ENCODE measurements around the gene TK2.
"Not testable (repeated sequence)": the region's sequence is repeated elsewhere in the genome, so short reads cannot be mapped to it uniquely, and the experiment has no call there.

The TK2 gene

GRCh38 chr16:66549284-66550131 lies at the start of gene TK2:
TK2 (minus strand) TSS chr16:66550122; CDS start chr16:66550061, 61 bp downstream.
- DNase-seq, result peak; percentile 64

- no peak for DNase-seq
Observed at GRCh38 chr16:66598111-66598510, 48.2 kb upstream of the TK2 start.

- DNase-seq, result no peak
Observed at GRCh38 chr16:66596986-66597848, 47.3 kb upstream of the TK2 start.

- DNase-seq, result not testable (repeated sequence)
Observed at GRCh38 chr16:66596559-66596958, 46.6 kb upstream of the TK2 start.

GRCh38 chr16:66594739-66595138 lies 44.8 kb upstream of the TK2 start:
- no peak for DNase-seq

GRCh38 chr16:66592814-66593213 lies 42.9 kb upstream of the TK2 start:
- no peak for DNase-seq

- DNase-seq, result no peak
Observed at GRCh38 chr16:66592241-66592640, 42.3 kb upstream of the TK2 start.

- DNase-seq, result no peak
Observed at GRCh38 chr16:66591018-66591417, 41.1 kb upstream of the TK2 start.

GRCh38 chr16:66590322-66590721 lies 40.4 kb upstream of the TK2 start:
- DNase-seq, result no peak

- peak; percentile 25 for DNase-seq
Observed at GRCh38 chr16:66588981-66589713, 39.2 kb upstream of the TK2 start.

- DNase-seq, result no peak
Observed at GRCh38 chr16:66587881-66588600, 38.1 kb upstream of the TK2 start.

GRCh38 chr16:66585481-66586239 lies 35.7 kb upstream of the TK2 start:
- no peak for DNase-seq

GRCh38 chr16:66581246-66581952 lies 31.5 kb upstream of the TK2 start:
- DNase-seq, result no peak

- DNase-seq, result no peak
Observed at GRCh38 chr16:66580605-66581209, 30.8 kb upstream of the TK2 start.

GRCh38 chr16:66578651-66579531 lies 29.0 kb upstream of the TK2 start, which contains the start of gene CMTM2:
CMTM2 (plus strand) TSS chr16:66579463; CDS start chr16:66579608, 145 bp downstream.
- DNase-seq, result no peak

- DNase-seq, result no peak
Observed at GRCh38 chr16:66576296-66576695, 26.4 kb upstream of the TK2 start.

- no peak for DNase-seq
Observed at GRCh38 chr16:66575060-66575459, 25.1 kb upstream of the TK2 start.

- DNase-seq, result no peak
Observed at GRCh38 chr16:66574531-66574930, 24.6 kb upstream of the TK2 start.

- no peak for DNase-seq
Observed at GRCh38 chr16:66574081-66574480, 24.2 kb upstream of the TK2 start.
